Trophoblast cell (in vitro differentiated cells and primary cell): ENCODE results near the gene KCNS3.

ENCODE experiments used
- DNase-seq, 2 donors: peaks; one replicate each; pipeline ENCODE4 v3.0.0-alpha.2; 2016
- H2AFZ ChIP-seq: 2 replicates; pipeline ENCODE4 v1.6.1; 2013; ENCODE audit warnings: low read length, moderate library complexity, mild to moderate bottlenecking; ENCODE audit not compliant: insufficient read depth, poor library complexity
- H2AK5ac ChIP-seq: 2 replicates; pipeline ENCODE4 v1.6.1; 2013; ENCODE audit warnings: mild to moderate bottlenecking, low read length
- H2BK120ac ChIP-seq: 2 replicates; pipeline ENCODE4 v1.6.1; 2013; ENCODE audit warnings: low read length, mild to moderate bottlenecking, moderate library complexity; ENCODE audit not compliant: insufficient read depth, poor library complexity
- H2BK12ac ChIP-seq: 2 replicates; pipeline ENCODE4 v1.6.1; 2013; ENCODE audit warnings: mild to moderate bottlenecking, low read length, moderate library complexity
- H2BK5ac ChIP-seq: 2 replicates; pipeline ENCODE4 v1.6.1; 2013; ENCODE audit warnings: low read length, low read depth, moderate library complexity, mild to moderate bottlenecking; ENCODE audit not compliant: poor library complexity
- H3K14ac ChIP-seq: 2 replicates; pipeline ENCODE4 v1.6.1; 2013; ENCODE audit warnings: mild to moderate bottlenecking, low read length
- H3K18ac ChIP-seq: 2 replicates; pipeline ENCODE4 v1.6.1; 2013; ENCODE audit warnings: mild to moderate bottlenecking, low read length
- H3K23ac ChIP-seq: 2 replicates; pipeline ENCODE4 v1.6.1; 2013; ENCODE audit warnings: low read length
- H3K27ac ChIP-seq: 2 replicates; pipeline ENCODE4 v1.5.1; 2013; ENCODE audit warnings: low read depth, mild to moderate bottlenecking, inconsistent platforms, low read length, moderate library complexity
- H3K27me3 ChIP-seq: 2 replicates; pipeline ENCODE4 v1.6.1; 2013; ENCODE audit warnings: inconsistent platforms, mild to moderate bottlenecking, low read length, moderate library complexity; ENCODE audit not compliant: insufficient read depth
- H3K36me3 ChIP-seq, 2 experiments: 1 replicate in 1 of 2; 2 replicates in 1 of 2; pipeline ENCODE4 v1.6.1; 2013; ENCODE audit warnings: low read length in 2 of 2, mild to moderate bottlenecking in 2 of 2, moderate library complexity in 1 of 2; ENCODE audit not compliant: insufficient read depth in 2 of 2, control insufficient read depth in 1 of 2
- H3K4ac ChIP-seq: 2 replicates; pipeline ENCODE4 v1.6.1; 2013; ENCODE audit warnings: low read depth, mild to moderate bottlenecking, low read length, moderate library complexity
- H3K4me1 ChIP-seq, 2 experiments: 1 replicate in 1 of 2; 2 replicates in 1 of 2; pipeline ENCODE4 v1.6.1; 2013; ENCODE audit warnings: low read length in 2 of 2, mild to moderate bottlenecking in 2 of 2, moderate library complexity in 1 of 2; ENCODE audit not compliant: insufficient read depth in 2 of 2, control insufficient read depth in 1 of 2
- H3K4me2 ChIP-seq: 2 replicates; pipeline ENCODE4 v1.6.1; 2013; ENCODE audit warnings: inconsistent platforms, mild to moderate bottlenecking, low read length, moderate library complexity
- H3K4me3 ChIP-seq: 2 replicates; pipeline ENCODE4 v1.5.1; 2013; ENCODE audit warnings: mild to moderate bottlenecking, low read depth, low read length, inconsistent platforms
- H3K79me1 ChIP-seq: one replicate; pipeline ENCODE4 v1.6.1; 2013; ENCODE audit warnings: low read length
- H3K79me2 ChIP-seq: 2 replicates; pipeline ENCODE4 v1.6.1; 2013; ENCODE audit warnings: low read length, mild to moderate bottlenecking; ENCODE audit not compliant: control insufficient read depth, insufficient read depth, poor library complexity
- H3K9ac ChIP-seq: 2 replicates; pipeline ENCODE4 v1.6.1; 2013; ENCODE audit warnings: mild to moderate bottlenecking, low read length
- H3K9me3 ChIP-seq: 2 replicates; pipeline ENCODE4 v1.6.1; 2013; ENCODE audit warnings: low read depth, mild to moderate bottlenecking, control low read depth, inconsistent platforms, low read length; ENCODE audit not compliant: insufficient read depth
- H4K12ac ChIP-seq: 2 replicates; pipeline ENCODE4 v1.6.1; 2013; ENCODE audit warnings: low read depth, mild to moderate bottlenecking, low read length, moderate library complexity
- H4K8ac ChIP-seq: 2 replicates; pipeline ENCODE4 v1.6.1; 2013; ENCODE audit warnings: low read depth, mild to moderate bottlenecking, low read length, moderate library complexity
- H4K91ac ChIP-seq: one replicate; pipeline ENCODE4 v1.6.1; 2013; ENCODE audit warnings: low read depth, mild to moderate bottlenecking, low read length, moderate library complexity
- WGBS: extraction: QIAGEN DNeasy Blood & Tissue Kit; methylation state at CpG from one replicate; pipeline ENCODE4 v1.1.7; 2013; ENCODE audit warnings: missing lambda C conversion rate; ENCODE audit not compliant: insufficient read length, insufficient coverage; ENCODE audit errors: extremely low coverage; 5-methylcytosine and 5-hydroxymethylcytosine counted together

The KCNS3 gene

DNA sequence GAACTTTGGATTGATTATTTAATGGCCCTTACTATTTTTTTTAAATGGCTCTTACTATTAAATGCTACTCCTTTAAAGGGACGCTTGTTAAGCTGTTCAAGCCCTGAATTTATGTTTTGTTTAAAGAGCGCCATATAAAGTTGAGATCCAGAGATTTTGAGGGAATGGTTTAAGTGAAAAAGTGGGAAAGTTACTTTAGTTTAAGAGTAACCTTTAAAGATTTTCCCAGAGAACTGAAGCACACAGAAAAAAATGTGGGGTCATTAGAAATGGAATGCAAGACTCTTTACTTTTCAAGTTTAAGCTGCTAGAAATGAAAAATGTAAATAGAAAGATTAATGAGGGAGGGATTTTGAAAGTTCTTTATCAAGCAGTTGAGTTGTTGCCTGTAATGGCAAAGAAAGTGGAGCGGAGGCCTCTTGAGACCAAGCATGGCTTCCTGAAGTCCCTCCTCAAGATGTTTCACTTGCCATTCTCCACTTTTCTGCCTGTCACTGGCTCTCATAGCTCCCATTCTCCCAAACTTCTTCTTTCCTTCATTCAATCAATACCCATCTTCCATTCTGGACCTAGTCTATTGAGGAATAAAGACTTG is 93.2 kb downstream of the KCNS3 start:
- no peak overlapping the region for H3K27ac ChIP-seq
- no peak overlapping the region for H2AFZ ChIP-seq
- H3K36me3 ChIP-seq: no peaks in the 10 kb centered on the region
- no peak overlapping the region for H3K4me3 ChIP-seq
- no peaks in the 10 kb centered on the region for H3K79me2 ChIP-seq
- H3K9ac ChIP-seq: no peak overlapping the region
- H4K91ac ChIP-seq: no peak overlapping the region
- H2BK5ac ChIP-seq: no peak overlapping the region
- H3K4me1 ChIP-seq: no peaks in the 10 kb centered on the region
- H3K23ac ChIP-seq: no peak overlapping the region
- no peak overlapping the region for H3K4ac ChIP-seq
- H3K14ac ChIP-seq: no peak overlapping the region
- H4K12ac ChIP-seq: no peak overlapping the region
- no peak for DNase-seq
- H3K79me1 ChIP-seq: no peaks in the 10 kb centered on the region
- no peaks in the 10 kb centered on the region for H3K27me3 ChIP-seq
- no peak overlapping the region for H2BK12ac ChIP-seq
- no peaks in the 10 kb centered on the region for H3K9me3 ChIP-seq
- H3K4me2 ChIP-seq: no peak overlapping the region
- no peak overlapping the region for H3K18ac ChIP-seq
- H4K8ac ChIP-seq: no peak overlapping the region
- WGBS: no CpG with 5 or more reads among the region's 3 CpGs
- H2BK120ac ChIP-seq: no peak overlapping the region
- H2AK5ac ChIP-seq: no peak overlapping the region

DNA sequence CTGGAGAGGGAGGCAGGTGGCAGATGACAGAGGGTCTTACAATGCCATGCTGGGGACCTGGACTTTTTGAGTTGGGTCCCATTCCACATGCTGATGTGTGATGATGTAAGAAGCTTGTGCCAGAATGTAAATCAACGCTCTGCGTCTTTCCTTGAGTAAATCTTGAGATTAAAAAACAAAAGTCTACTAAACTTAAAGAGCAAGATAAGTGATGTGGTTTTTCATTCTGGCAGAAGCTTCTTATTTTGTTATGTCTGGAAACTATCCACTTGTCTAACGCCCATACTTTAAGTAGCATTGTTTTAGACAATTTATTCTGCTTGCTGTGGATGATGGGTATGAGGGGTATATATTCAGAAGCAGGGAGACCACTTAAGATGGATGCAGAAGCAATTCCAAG is 94.5 kb downstream of the KCNS3 start:
- H4K8ac ChIP-seq: no peak overlapping the region
- no peak overlapping the region for H3K27ac ChIP-seq
- H2AFZ ChIP-seq: no peak overlapping the region
- no peaks in the 10 kb centered on the region for H3K36me3 ChIP-seq
- H3K4me1 ChIP-seq: no peaks in the 10 kb centered on the region
- no peaks in the 10 kb centered on the region for H3K79me1 ChIP-seq
- no peak overlapping the region for H4K12ac ChIP-seq
- no peak overlapping the region for H2BK120ac ChIP-seq
- H3K79me2 ChIP-seq: no peaks in the 10 kb centered on the region
- DNase-seq: no peak
- no peak overlapping the region for H2BK12ac ChIP-seq
- no peak overlapping the region for H2BK5ac ChIP-seq
- no CpG with 5 or more reads among the region's 3 CpGs for WGBS
- no peak overlapping the region for H3K4ac ChIP-seq
- H3K27me3 ChIP-seq: no peaks in the 10 kb centered on the region
- no peaks in the 10 kb centered on the region for H3K9me3 ChIP-seq
- H4K91ac ChIP-seq: no peak overlapping the region
- H3K4me3 ChIP-seq: no peak overlapping the region
- H3K4me2 ChIP-seq: no peak overlapping the region
- H3K18ac ChIP-seq: no peak overlapping the region
- no peak overlapping the region for H3K23ac ChIP-seq
- no peak overlapping the region for H3K9ac ChIP-seq
- no peak overlapping the region for H2AK5ac ChIP-seq
- no peak overlapping the region for H3K14ac ChIP-seq

DNA sequence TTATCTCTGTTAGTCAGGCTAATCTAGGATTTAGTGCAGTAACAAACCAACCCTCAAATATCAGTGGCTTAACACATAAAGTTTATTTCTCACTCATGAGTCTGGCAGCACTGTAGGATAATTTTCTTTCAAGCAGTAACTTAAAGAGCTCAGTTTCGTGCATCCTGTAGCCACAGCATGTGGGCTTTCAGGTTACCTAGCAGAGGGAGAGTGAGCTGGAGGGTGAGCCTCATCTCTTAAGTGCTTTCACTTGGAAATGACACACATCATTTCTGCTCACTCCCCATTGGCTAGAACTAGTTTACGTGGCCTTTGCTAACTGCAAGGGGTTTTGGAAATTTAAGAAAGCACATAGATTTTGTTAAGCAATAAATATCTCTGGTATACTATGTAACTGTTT is 96.9 kb downstream of the KCNS3 start:
- no peak overlapping the region for H4K12ac ChIP-seq
- DNase-seq: no peak
- no peak overlapping the region for H3K4ac ChIP-seq
- no peak overlapping the region for H2BK12ac ChIP-seq
- no peak overlapping the region for H4K8ac ChIP-seq
- no peaks in the 10 kb centered on the region for H3K79me2 ChIP-seq
- H3K27me3 ChIP-seq: no peaks in the 10 kb centered on the region
- no peak overlapping the region for H2BK5ac ChIP-seq
- no peak overlapping the region for H4K91ac ChIP-seq
- H2BK120ac ChIP-seq: no peak overlapping the region
- no peaks in the 10 kb centered on the region for H3K4me1 ChIP-seq
- no peak overlapping the region for H2AFZ ChIP-seq
- no peak overlapping the region for H2AK5ac ChIP-seq
- H3K4me2 ChIP-seq: no peak overlapping the region
- H3K18ac ChIP-seq: no peak overlapping the region
- no peak overlapping the region for H3K23ac ChIP-seq
- no peak overlapping the region for H3K4me3 ChIP-seq
- H3K9me3 ChIP-seq: no peaks in the 10 kb centered on the region
- H3K9ac ChIP-seq: no peak overlapping the region
- no peaks in the 10 kb centered on the region for H3K79me1 ChIP-seq
- H3K27ac ChIP-seq: no peak overlapping the region
- no CpG with 5 or more reads among the region's 2 CpGs for WGBS
- H3K14ac ChIP-seq: no peak overlapping the region
- no peaks in the 10 kb centered on the region for H3K36me3 ChIP-seq

DNA sequence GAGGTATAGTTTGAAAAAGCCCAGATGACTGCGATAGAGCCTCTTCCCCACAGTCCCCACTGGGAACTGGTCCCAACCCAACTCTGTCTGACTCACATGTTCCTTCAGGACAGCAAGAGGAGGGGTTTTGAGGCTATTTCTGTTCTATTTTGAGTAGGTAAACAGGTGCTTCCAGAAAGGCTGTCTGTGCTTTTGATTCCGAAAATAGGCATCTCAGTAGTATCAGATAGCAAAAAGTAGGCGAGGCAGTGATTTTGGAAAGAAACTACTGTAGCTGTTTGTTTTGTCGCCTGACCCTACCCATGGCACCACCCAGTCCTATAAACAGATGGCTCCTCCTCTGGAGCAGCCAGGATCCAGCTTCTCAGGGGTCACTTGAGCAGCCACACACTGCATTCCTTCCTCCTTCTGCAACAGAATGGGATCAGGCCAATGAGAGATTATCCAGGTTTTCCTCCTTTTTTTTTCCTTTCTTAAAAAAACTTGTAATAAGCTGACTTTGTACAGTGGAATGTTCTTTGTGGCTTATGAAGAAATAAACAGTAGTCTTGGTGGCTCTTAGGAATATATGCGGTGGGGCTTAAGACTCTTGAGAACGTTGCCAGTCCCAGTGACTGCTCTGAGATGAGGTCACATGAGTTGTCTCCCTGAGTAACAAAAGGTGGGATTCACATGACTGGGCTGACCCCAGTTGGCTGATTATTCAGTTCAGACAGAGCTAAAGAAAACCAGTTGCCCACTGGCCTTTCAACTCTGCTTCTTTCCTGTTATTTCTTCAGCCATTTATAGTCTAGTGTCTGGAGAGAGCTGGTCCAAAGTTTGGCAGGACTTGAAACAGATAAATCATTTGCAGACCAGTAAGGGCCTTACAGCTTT is 98.6 kb downstream of the KCNS3 start:
- Histone ChIP-seq H2BK12ac (no peak overlapping the region), H2AFZ (no peak overlapping the region), H4K91ac (no peak overlapping the region), H2BK120ac (no peak overlapping the region), H3K23ac (no peak overlapping the region), H3K27ac (no peak overlapping the region), H4K12ac (no peak overlapping the region), H3K9me3 (no peaks in the 10 kb centered on the region), H3K4me3 (no peak overlapping the region), H3K4ac (no peak overlapping the region), H3K14ac (no peak overlapping the region), H2BK5ac (no peak overlapping the region), H3K27me3 (no peaks in the 10 kb centered on the region), H3K4me1 (no peaks in the 10 kb centered on the region), H3K9ac (no peak overlapping the region), H2AK5ac (no peak overlapping the region), H3K18ac (no peak overlapping the region), H3K36me3 (no peaks in the 10 kb centered on the region), H3K79me2 (no peaks in the 10 kb centered on the region), H3K79me1 (no peaks in the 10 kb centered on the region), H4K8ac (no peak overlapping the region), H3K4me2 (no peak overlapping the region)
- peak in 1 of 2 donors; percentile 1 for DNase-seq
- WGBS: no CpG with 5 or more reads among the region's 6 CpGs
